Karpas-422 (cell line): ENCODE data around the gene GLDN. TPM values are rescaled to one million over a fixed set of nuclear protein-coding genes. Genes with fewer than 3 reads are reported as not detected.

Experiments used
- DNase-seq: peaks from one replicate; pipeline ENCODE4 v3.0.0-alpha.2; 2015
- H2AFZ ChIP-seq: fragments of 200-600 bp; sonication (generic); 2 replicates; pipeline ENCODE4 v1.6.1; 2014; ENCODE audit warnings: antibody characterized with exemption, low read length, mixed read lengths
- H3K27ac ChIP-seq: fragments of 200-600 bp; sonication (generic); 2 replicates; pipeline ENCODE4 v1.5.1; 2014; ENCODE audit warnings: mild to moderate bottlenecking, low read length, moderate library complexity
- H3K27me3 ChIP-seq: fragments of 200-600 bp; sonication (generic); 2 replicates; pipeline ENCODE4 v1.6.1; 2014; ENCODE audit warnings: low read length, mixed read lengths
- H3K36me3 ChIP-seq: fragments of 200-600 bp; sonication (generic); 2 replicates; pipeline ENCODE4 v1.6.1; 2014; ENCODE audit warnings: low read length, mixed read lengths; ENCODE audit not compliant: insufficient read depth
- H3K4me1 ChIP-seq: fragments of 200-600 bp; sonication (generic); 2 replicates; pipeline ENCODE4 v1.6.1; 2014; ENCODE audit warnings: mild to moderate bottlenecking, low read length, mixed read lengths
- H3K4me2 ChIP-seq: fragments of 200-600 bp; sonication (generic); 2 replicates; pipeline ENCODE4 v1.6.1; 2014; ENCODE audit warnings: low read length, low read depth, mild to moderate bottlenecking; ENCODE audit not compliant: poor library complexity, severe bottlenecking
- H3K4me3 ChIP-seq: fragments of 200-600 bp; sonication (generic); 2 replicates; pipeline ENCODE4 v1.5.1; 2014; ENCODE audit warnings: mild to moderate bottlenecking, antibody characterized with exemption, low read length, mixed read lengths
- H3K79me2 ChIP-seq: fragments of 200-600 bp; sonication (generic); 2 replicates; pipeline ENCODE4 v1.6.1; 2014; ENCODE audit warnings: mild to moderate bottlenecking, low read length, mixed read lengths
- H3K9ac ChIP-seq: fragments of 200-600 bp; sonication (generic); 2 replicates; pipeline ENCODE4 v1.6.0; 2014; ENCODE audit warnings: low read length
- H3K9me2 ChIP-seq: fragments of 200-600 bp; sonication (generic), shearing (Covaris generic); replicated peaks from 2 replicates; pipeline ENCODE4 v1.6.0; 2014; ENCODE audit warnings: mild to moderate bottlenecking, low read length, moderate library complexity; ENCODE audit not compliant: insufficient read depth
- H3K9me3 ChIP-seq: fragments of 300-700, 200-600 bp; sonication (generic); 2 replicates; pipeline ENCODE4 v1.6.1; 2014; ENCODE audit warnings: low read length, mixed read lengths
- H4K20me1 ChIP-seq: fragments of 200-600 bp; sonication (generic); 2 replicates; pipeline ENCODE4 v1.6.1; 2014; ENCODE audit warnings: mild to moderate bottlenecking, antibody characterized with exemption, low read length, low read depth; ENCODE audit not compliant: insufficient read depth
- total RNA-seq: library from RNA; depleted of rRNA; stranded (reverse); fragments of >200 nt; shearing (Covaris generic); gene quantifications from 2 replicates; pipeline ENCODE4 v1.2.3, GENCODE V29; 2014; ENCODE audit warnings: low replicate concordance

GLDN gene
- total RNA-seq, 1 experiment from 2014 or later, result not detected

DNA sequence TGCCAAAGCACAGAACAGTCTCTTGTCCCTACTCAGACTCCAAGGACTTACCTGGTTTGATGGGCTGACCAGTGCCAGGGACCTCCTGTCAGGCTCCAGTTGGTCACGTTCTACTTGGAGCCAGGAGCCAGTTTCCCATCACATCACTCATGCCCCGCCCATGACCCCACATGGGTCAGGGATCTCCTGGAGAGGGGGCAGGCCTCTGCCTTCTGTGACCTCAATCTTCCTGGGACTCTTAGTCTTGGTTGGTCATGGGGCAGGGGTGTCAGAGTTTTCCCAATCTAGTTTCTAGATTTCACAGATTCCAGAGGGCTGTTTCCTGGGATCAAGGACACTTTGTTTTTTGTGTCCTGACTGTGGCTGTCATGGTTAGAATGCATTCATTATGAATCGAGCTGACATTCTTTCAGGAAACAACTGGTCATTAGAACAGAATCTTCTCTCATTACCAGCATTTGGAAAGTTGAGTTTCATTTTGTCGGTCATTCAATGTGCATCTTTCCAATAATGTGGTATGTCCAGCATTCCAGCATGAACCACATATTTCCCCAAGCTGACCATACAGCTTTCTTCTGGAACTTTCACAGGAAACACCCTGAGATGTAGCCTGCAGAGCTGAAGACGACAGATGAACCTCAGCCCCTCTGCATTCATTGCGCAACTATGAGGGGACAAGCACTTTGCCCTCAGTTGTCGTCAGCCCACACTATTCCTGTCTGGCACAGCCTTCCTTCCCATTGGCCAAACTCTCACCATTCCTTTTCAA is 22.9 kb upstream of the GLDN start:
- H3K9ac ChIP-seq, result no peak overlapping the region
- H3K4me1 ChIP-seq, result no peaks in the 10 kb centered on the region

GRCh38 chr15:51319539-51319938 is 21.9 kb upstream of the GLDN start:
- no peaks in the 10 kb centered on the region for H3K36me3 ChIP-seq
- H3K4me2 ChIP-seq, result no peak overlapping the region
- no peak overlapping the region for H3K27ac ChIP-seq
- H3K27me3 ChIP-seq, result no peaks in the 10 kb centered on the region
- no peaks in the 10 kb centered on the region for H3K9me2 ChIP-seq
- H3K9me3 ChIP-seq, result no peaks in the 10 kb centered on the region
- no peaks in the 10 kb centered on the region for H3K79me2 ChIP-seq
- DNase-seq, result no peak
- no peaks in the 10 kb centered on the region for H3K4me1 ChIP-seq
- no peak overlapping the region for H3K4me3 ChIP-seq
- no peak overlapping the region for H3K9ac ChIP-seq
- H4K20me1 ChIP-seq, result no peaks in the 10 kb centered on the region
- H2AFZ ChIP-seq, result no peak overlapping the region

More for the DNA sequence above, 22.9 kb upstream of the GLDN start:
- Histone ChIP-seq H3K4me2 (no peak overlapping the region), H3K79me2 (no peaks in the 10 kb centered on the region), H3K36me3 (no peaks in the 10 kb centered on the region), H3K4me3 (no peak overlapping the region), H3K27me3 (no peaks in the 10 kb centered on the region), H3K9me3 (no peaks in the 10 kb centered on the region), H2AFZ (no peak overlapping the region), H3K9me2 (no peaks in the 10 kb centered on the region), H3K27ac (no peak overlapping the region), H4K20me1 (no peaks in the 10 kb centered on the region)
- DNase-seq, result no peak

DNA sequence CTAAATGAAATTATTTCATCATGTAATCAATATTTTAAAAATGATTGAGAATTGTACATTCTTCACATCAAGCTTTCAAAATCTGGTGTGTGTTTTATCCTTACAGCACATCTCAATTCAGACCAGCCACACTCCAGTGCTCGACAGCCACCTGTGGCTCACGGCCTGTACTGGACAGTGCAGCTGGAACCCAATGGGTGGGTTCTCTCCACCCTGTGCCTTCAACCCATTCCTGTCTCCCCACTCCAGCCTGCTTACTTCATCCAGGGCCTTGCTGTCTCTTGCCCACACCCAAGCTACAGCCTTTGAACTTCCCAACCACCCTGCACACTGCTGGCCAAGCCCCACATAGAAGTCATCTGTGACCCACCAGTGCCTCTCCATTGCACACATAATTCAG is 20.6 kb upstream of the GLDN start:
- Histone ChIP-seq H3K9ac (no peak overlapping the region), H3K27me3 (no peaks in the 10 kb centered on the region), H3K9me2 (no peaks in the 10 kb centered on the region), H3K36me3 (no peaks in the 10 kb centered on the region), H2AFZ (no peak overlapping the region), H3K9me3 (no peaks in the 10 kb centered on the region), H3K27ac (no peak overlapping the region), H3K79me2 (no peaks in the 10 kb centered on the region), H3K4me3 (no peak overlapping the region), H4K20me1 (no peaks in the 10 kb centered on the region), H3K4me2 (no peak overlapping the region), H3K4me1 (no peaks in the 10 kb centered on the region)
- DNase-seq, result no peak

GRCh38 chr15:51321316-51321715 is 20.1 kb upstream of the GLDN start:
- H3K9ac ChIP-seq, result no peak overlapping the region
- H3K4me1 ChIP-seq, result no peaks in the 10 kb centered on the region
- no peaks in the 10 kb centered on the region for H4K20me1 ChIP-seq
- no peaks in the 10 kb centered on the region for H3K36me3 ChIP-seq
- H3K27me3 ChIP-seq, result no peaks in the 10 kb centered on the region
- no peaks in the 10 kb centered on the region for H3K9me2 ChIP-seq
- H3K9me3 ChIP-seq, result no peaks in the 10 kb centered on the region
- DNase-seq, result no peak
- H3K27ac ChIP-seq, result no peak overlapping the region
- H3K4me3 ChIP-seq, result no peak overlapping the region
- H2AFZ ChIP-seq, result no peak overlapping the region
- H3K4me2 ChIP-seq, result no peak overlapping the region
- no peaks in the 10 kb centered on the region for H3K79me2 ChIP-seq

DNA sequence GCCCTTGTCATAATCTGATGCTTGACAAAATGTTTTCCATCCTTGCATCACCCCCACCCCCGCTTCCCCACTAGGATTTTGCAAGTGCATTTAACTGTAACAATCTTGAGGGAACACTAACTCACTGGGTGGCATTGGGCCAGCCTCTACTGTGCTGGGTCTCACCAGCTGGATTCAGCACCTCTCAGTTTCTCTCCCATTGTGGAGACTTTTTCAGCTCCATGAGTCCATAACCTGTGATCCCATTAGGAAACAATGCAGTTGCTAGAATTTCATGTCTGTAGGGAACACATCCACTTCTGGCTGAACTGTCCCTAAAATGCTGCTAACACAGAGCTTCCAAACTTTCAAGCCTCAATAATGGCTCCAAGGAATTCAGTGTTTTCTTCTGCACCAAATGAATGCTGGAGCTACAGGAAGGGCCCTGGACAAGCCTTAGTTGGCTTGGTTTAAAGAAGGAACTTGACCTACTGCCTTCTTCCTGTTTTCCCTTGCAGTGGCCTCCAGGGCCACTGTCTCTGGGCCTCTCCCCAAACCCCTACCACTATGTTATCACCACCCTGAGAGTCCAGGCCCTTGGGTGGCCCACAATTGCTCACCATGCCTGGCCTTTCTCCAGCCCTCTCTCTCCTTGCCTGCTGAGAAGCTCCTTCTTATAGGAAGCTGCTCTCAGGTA is 18.7 kb upstream of the GLDN start:
- no peaks in the 10 kb centered on the region for H3K9me3 ChIP-seq
- H4K20me1 ChIP-seq, result no peaks in the 10 kb centered on the region
- no peaks in the 10 kb centered on the region for H3K79me2 ChIP-seq
- no peak overlapping the region for H3K27ac ChIP-seq
- DNase-seq, result no peak
- H3K4me1 ChIP-seq, result no peaks in the 10 kb centered on the region
- H2AFZ ChIP-seq, result no peak overlapping the region
- no peak overlapping the region for H3K9ac ChIP-seq
- no peak overlapping the region for H3K4me3 ChIP-seq
- H3K36me3 ChIP-seq, result no peaks in the 10 kb centered on the region
- no peak overlapping the region for H3K4me2 ChIP-seq
- H3K9me2 ChIP-seq, result no peaks in the 10 kb centered on the region
- H3K27me3 ChIP-seq, result no peaks in the 10 kb centered on the region

GRCh38 chr15:51323749-51324148 is 17.7 kb upstream of the GLDN start:
- H3K27ac ChIP-seq, result no peak overlapping the region
- H3K36me3 ChIP-seq, result no peaks in the 10 kb centered on the region
- no peak overlapping the region for H3K4me3 ChIP-seq
- H3K79me2 ChIP-seq, result no peaks in the 10 kb centered on the region
- no peak for DNase-seq
- no peak overlapping the region for H2AFZ ChIP-seq
- H3K4me1 ChIP-seq, result no peaks in the 10 kb centered on the region
- no peaks in the 10 kb centered on the region for H3K9me3 ChIP-seq
- no peak overlapping the region for H3K4me2 ChIP-seq
- no peaks in the 10 kb centered on the region for H4K20me1 ChIP-seq
- no peak overlapping the region for H3K9ac ChIP-seq
- no peaks in the 10 kb centered on the region for H3K27me3 ChIP-seq
- H3K9me2 ChIP-seq, result no peaks in the 10 kb centered on the region

GRCh38 chr15:51325167-51325566 is 16.3 kb upstream of the GLDN start:
- Histone ChIP-seq H3K27ac (no peak overlapping the region), H3K36me3 (no peaks in the 10 kb centered on the region), H3K4me3 (no peak overlapping the region), H4K20me1 (no peaks in the 10 kb centered on the region), H3K9me2 (no peaks in the 10 kb centered on the region), H3K9me3 (no peaks in the 10 kb centered on the region), H3K9ac (no peak overlapping the region), H3K27me3 (no peaks in the 10 kb centered on the region), H3K4me1 (no peaks in the 10 kb centered on the region), H3K79me2 (no peaks in the 10 kb centered on the region), H2AFZ (no peak overlapping the region), H3K4me2 (no peak overlapping the region)
- no peak for DNase-seq

GRCh38 chr15:51327081-51327480 is 14.4 kb upstream of the GLDN start:
- H3K27me3 ChIP-seq, result no peaks in the 10 kb centered on the region
- H3K36me3 ChIP-seq, result no peaks in the 10 kb centered on the region
- H3K79me2 ChIP-seq, result no peaks in the 10 kb centered on the region
- no peak for DNase-seq
- no peaks in the 10 kb centered on the region for H3K9me3 ChIP-seq
- no peak overlapping the region for H3K27ac ChIP-seq
- H3K9ac ChIP-seq, result no peak overlapping the region
- H3K4me1 ChIP-seq, result no peaks in the 10 kb centered on the region
- no peak overlapping the region for H3K4me3 ChIP-seq
- H2AFZ ChIP-seq, result no peak overlapping the region
- no peaks in the 10 kb centered on the region for H4K20me1 ChIP-seq
- H3K9me2 ChIP-seq, result no peaks in the 10 kb centered on the region
- H3K4me2 ChIP-seq, result no peak overlapping the region
